ENCODE measurements around the gene P2RY8.

DNA sequence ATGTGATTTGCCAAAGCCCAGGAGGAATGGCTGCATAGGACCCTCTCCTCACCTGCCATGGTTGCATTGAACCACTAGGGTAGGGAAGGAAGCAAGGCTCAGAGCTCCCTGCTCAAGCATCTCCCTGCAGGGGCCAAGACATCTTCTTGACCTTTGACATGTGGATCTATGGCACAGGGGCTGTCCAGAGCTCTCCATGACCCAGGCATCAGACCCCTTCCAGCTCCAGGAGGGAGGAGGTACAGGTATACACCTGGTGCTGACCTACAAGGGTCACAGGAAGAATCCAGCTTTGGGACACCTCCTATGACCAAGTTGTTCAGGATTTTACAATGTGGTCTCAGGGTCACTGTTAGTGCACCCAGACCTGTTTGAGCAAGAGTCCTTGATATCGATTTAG is 61.1 kb downstream of the P2RY8 start:
- TF ChIP-seq, protein P1, sequence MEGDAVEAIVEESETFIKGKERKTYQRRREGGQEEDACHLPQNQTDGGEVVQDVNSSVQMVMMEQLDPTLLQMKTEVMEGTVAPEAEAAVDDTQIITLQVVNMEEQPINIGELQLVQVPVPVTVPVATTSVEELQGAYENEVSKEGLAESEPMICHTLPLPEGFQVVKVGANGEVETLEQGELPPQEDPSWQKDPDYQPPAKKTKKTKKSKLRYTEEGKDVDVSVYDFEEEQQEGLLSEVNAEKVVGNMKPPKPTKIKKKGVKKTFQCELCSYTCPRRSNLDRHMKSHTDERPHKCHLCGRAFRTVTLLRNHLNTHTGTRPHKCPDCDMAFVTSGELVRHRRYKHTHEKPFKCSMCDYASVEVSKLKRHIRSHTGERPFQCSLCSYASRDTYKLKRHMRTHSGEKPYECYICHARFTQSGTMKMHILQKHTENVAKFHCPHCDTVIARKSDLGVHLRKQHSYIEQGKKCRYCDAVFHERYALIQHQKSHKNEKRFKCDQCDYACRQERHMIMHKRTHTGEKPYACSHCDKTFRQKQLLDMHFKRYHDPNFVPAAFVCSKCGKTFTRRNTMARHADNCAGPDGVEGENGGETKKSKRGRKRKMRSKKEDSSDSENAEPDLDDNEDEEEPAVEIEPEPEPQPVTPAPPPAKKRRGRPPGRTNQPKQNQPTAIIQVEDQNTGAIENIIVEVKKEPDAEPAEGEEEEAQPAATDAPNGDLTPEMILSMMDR (IDR thresholded peaks at IDR 0.05 in 8 of 11, conservative IDR thresholded peaks at IDR 0.05 in 3 of 11), result no peak
- no peak for TF ChIP-seq POLR2A (IDR thresholded peaks at IDR 0.05)

Data from spleen (tissue), 7 donors.